ENCODE measurements around the gene TYW3.

Gene TYW3

DNA sequence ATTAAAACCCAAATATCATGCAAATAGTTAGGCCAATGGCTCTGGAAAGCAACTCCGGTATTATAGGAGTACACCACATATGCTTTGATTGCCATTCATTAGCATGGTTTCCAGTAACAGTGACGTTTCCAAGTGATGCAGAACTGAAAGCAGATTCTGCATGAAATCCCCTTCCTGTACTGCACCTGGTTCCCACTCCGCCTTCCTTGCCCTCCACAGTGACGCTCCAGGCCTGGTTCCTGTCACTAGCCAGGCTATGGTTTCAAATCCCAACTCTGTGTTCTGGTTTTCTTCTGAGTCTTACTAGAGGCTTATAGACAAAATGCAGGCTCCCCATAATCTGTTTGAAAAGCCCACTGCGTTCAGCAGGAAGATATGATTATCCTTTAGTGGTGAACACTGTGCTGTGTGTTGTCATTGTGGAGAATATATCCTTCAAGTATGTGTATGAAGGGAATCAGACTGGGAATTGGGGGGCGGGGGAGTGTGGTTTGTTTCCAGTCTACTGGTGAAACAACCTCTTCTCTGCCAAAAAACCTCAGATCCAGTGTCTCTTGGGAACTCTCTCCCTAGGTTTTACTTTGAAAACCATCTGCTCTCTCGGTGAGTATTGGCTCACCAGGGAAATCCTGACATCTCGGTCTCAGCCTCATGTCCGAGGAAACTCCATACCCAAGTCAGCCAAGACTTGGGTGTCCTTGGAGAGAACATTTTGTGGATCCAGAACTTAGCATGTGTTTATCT, 78.7 kb downstream of the TYW3 start:
- no peak for FAIRE-seq

GRCh38 chr1:74812180-74812541, 79.2 kb downstream of the TYW3 start:
- FAIRE-seq: no peak

All from islet of Langerhans (tissue), 1 donor.